Measurements from ENCODE around the gene ROR1.
"Not testable (repeated sequence)": the region's sequence is repeated elsewhere in the genome, so short reads cannot be mapped to it uniquely, and the experiment has no call there.

ROR1 gene

DNA sequence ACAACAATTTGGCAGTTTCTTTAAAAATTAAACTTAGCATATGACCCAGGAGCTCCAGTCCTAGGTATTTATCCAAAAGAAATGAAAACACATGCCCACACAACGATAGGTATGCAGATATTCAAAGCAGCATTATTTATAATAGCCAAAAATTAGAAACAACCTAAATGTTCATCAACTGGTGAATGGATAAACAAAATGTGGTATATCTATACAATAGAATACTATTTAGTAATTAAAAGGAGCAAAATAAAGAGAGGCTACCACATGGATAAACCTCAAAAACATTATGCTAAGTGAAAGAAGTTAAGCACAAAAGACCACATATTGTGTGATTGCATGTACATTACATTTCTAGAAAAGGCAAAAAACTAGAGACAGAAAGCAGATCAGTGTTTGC is 51.3 kb downstream of the ROR1 start:
- DNase-seq (ENCODE audit: low spot score): no peak

DNA sequence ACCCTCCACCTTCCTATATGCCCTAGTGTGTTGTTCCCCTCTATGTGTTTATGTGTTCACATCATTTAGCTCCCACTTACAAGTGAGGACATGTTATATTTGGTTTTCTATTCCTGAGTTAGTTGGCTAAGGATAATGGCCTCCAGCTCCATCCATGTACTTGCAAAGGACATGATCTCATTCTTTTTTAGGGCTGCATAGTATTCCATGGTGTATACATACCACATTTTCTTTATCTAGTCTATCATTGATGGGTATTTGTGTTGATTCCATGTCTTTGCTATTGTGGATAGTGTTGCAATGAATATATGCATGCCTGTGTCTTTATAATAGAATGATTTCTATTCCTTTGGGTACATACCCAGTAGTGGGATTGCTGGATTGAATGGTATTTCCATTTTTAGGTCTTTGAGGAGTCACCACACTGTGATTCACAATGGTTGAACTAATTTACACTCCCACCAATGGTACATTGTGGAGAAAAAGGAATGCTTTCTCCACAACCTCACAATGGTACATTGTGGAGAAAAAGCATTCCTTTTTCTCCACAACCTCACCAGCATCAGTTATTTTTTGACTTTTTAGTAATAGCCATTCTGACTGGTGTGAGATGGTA is 52.5 kb downstream of the ROR1 start:
- DNase-seq (ENCODE audit: low spot score): not testable (repeated sequence)

DNA sequence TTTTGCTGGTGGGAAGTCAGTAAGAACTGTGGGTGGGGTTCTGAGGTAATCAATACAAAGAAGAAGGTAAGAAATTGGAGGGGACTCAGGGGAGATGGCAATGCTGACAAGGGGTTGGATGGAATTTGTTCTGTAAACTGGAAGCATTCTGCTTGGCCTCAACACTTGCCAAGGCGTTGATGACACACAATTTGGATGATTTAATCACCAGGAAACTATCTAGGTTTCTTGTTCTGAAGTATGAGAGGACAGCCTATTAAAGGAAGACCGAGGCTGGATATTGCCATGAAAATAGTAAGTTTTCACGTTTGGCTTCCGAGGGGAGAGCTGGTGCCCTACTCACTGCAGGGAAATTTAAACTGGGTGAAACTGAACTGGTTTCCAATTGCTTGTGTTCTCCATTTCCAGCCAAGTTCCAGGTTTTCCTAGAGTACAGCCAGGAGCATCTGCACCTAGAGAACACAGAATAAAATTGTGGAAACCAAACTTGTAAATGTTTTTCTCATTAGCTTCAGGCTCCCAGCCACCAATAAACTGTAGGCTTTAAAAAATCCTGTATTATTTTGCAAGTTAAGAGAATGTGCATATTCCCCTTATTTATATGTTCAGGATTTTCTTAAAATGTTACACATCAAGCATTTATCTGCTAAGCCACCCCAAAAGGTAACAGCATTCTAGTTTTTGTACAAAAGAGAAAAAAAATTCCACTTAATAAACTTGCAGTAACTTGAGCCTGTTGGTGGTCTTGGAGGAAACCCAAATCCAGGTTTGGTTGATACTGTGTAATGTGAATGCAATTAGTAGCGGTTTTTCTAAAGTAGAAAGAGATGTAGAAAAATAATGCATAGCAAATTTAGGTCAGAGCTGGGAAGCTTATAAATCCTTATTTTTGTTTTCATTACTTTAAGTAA is 53.8 kb downstream of the ROR1 start:
- DNase-seq (ENCODE audit: low spot score): no peak

DNA sequence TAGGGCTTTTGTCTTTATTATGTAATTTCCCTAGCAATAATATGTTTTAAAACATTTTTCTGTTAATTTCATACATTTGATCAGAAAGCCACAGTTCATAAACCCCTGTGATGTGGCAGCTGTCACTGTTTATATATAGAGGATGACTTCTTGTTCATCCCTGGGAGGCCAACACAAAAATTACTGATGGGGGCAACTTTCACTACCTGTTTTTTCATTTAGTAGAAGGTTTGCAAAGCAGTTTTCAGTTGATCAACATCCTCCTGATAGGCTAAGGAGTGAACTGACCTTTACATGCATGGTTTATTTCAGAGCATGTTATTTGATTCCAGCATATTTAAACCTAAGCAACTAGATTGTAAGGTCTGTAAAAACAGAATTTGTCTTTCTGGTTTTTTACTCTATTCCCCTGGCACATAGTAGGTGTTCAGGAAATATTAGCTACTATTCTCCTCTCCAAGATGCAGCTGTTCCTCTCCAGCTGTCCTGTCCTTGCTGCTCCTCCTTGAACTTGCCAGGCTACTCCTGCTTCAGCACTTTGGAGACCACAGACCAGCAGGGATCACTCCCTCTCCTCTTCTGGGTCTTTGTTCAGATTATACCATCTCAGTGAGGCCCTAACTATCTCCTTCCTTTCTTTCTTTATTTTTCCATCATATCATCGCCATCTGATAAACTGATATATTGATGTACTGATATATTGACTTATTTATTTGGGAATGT is 54.7 kb downstream of the ROR1 start:
- DNase-seq (ENCODE audit: low spot score): no peak

- no peak for DNase-seq (ENCODE audit: low spot score)
These were observed 55.8 kb downstream of the ROR1 start for GRCh38 chr1:63829349-63830327.

GRCh38 chr1:63831409-63831808 is 57.6 kb downstream of the ROR1 start:
- no peak for DNase-seq (ENCODE audit: low spot score)

DNA sequence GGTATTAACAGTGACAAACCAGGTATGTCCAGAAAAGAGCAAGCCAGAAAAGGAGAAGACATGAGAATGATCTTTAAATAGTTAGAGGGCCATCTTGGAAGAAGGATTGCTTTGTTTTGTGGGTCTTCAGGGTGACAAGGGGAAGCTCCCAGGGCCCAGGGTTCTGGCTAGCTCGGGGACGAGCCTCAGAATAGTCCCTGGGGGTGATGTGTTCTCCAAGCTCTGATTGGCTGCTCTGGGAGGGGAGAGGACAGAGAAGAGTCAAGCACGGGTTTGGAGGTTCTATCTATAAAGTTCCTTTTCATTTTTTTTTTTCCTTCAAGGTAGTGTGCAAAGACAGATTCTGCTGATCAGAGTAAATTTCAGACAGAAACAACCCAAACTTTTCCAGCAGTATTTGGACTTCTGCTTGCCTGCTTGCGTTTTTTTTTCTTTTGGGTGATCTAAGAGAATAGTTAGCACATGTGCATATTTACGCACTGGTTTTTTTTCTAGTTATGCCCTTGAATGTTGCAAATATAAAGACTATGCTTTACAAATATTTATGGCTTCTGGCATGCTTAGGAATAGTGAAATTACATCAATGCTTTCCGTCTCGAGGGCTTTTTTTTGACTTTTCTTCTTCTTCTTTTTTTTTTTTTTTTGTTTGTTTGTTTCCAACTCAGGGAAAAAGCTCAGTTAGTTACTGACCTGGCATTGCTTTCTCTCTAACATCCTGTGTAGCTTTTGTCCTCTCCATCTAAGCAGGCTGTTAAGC is 59.7 kb downstream of the ROR1 start:
- no peak for DNase-seq (ENCODE audit: low spot score)

- DNase-seq (ENCODE audit: low spot score): no peak
These were observed 61.3 kb downstream of the ROR1 start for GRCh38 chr1:63835128-63835527.

GRCh38 chr1:63836374-63836773 is 62.6 kb downstream of the ROR1 start:
- DNase-seq (ENCODE audit: low spot score): no peak

GRCh38 chr1:63836830-63837229 is 63.0 kb downstream of the ROR1 start:
- DNase-seq (ENCODE audit: low spot score): no peak

DNA sequence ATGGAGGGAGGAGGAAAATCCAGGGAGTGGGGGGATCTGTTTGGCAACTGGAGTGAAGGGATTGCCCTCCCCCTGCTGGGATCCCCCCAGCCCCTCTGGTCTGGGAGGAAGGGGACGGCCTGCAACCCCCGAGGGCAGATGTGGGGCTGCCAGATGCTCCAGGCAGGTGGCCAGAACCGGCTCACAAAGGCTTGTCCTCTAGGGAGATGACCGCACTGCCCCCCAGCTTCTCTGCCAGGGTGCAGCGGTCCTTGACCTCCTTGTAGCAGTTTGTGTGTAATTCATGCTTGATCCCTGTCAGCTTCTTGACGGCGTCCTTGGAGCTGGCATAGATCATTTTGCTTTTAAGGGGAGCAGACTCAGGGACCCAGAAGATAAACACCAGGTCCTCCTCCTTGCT is 69.2 kb downstream of the ROR1 start:
- DNase-seq (ENCODE audit: low spot score): no peak

DNA sequence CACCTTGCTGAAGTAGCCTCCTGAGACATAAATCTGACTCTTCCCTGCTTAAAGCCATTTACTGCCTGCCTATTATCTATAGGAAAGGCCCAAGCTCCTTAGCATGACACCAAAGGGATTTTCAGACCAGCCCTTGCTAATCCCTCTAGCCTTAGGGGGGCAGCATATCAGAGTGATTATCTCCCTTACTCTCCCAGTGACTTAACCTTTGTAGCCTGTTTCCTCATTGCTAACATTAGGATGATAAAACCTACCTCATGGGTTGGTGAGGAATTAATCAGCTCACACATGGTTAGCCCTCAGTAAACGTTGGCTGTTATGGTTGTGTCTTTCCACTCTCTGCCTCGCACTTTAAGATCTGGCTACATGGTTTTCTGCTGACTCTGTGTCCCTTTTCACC is 70.1 kb downstream of the ROR1 start:
- no peak for DNase-seq (ENCODE audit: low spot score)

DNA sequence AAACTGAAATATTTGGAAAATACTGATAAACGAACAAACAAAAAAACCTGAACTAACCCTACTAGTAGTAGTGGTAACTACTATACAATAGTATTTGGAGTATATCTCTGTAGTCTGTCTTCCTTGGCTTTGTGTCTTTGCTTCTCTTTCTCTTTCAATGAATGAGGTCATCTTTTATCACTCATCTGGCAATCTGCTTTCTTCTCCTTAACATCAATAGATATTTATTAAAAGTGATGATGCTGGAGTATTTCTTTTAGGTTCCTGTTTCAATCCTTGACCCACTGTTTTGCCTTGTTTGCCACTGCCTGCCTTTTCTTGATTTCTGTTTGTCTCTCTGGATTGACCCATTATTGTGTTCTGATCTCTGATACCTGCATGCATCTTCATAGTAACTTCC is 71.5 kb downstream of the ROR1 start:
- DNase-seq (ENCODE audit: low spot score): no peak

GRCh38 chr1:63847308-63847910 is 73.6 kb downstream of the ROR1 start:
- no peak for DNase-seq (ENCODE audit: low spot score)

- no peak for DNase-seq (ENCODE audit: low spot score)
These were observed 74.9 kb downstream of the ROR1 start for GRCh38 chr1:63848733-63849132.

- no peak for DNase-seq (ENCODE audit: low spot score)
These were observed 75.3 kb downstream of the ROR1 start for GRCh38 chr1:63849149-63849548.

GRCh38 chr1:63854091-63854490 is 80.3 kb downstream of the ROR1 start:
- no peak for DNase-seq (ENCODE audit: low spot score)

- DNase-seq (ENCODE audit: low spot score): no peak
These were observed 82.1 kb downstream of the ROR1 start for GRCh38 chr1:63855942-63856341.

DNA sequence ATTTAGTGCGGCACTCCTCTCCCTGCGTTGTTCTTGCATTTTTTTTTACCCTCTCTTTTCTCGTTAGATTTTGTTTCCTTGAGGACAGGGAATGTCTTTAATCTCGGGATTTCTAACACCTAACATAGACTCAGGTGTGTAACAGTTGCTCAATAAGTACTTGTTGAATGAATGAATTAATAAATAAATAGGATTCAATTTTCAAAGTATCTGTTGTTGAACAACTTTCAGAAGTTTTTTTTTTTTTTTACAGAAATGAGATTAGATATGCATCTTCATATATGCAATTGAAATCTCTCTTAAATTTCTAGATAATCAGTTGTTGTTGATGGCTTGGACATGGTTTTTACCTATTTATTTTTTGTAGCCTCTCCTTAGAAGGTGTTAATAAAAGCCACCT is 83.1 kb downstream of the ROR1 start:
- DNase-seq (ENCODE audit: low spot score): no peak

GRCh38 chr1:63857478-63857877 is 83.7 kb downstream of the ROR1 start:
- no peak for DNase-seq (ENCODE audit: low spot score)

- DNase-seq (ENCODE audit: low spot score): no peak
These were observed 84.3 kb downstream of the ROR1 start for GRCh38 chr1:63858153-63858552.
